GM19455 (cell line): ENCODE measurements around the gene NLRP8.
"Not testable (repeated sequence)": the region's sequence is repeated elsewhere in the genome, so short reads cannot be mapped to it uniquely, and the experiment has no call there.

Source experiments
- ATAC-seq: cut with Tn5 transposase; IDR thresholded peaks from one replicate; pipeline ENCODE4 v1.9.1; 2021; ENCODE audit not compliant: unreplicated experiment

Gene NLRP8

GRCh38 chr19:55947532-55947931 lies at the start of gene NLRP8:
TSS of gene NLRP8 (plus strand) at chr19:55947832.
- no peak for ATAC-seq

- no peak for ATAC-seq
Observed at GRCh38 chr19:55898911-55899310, 48.7 kb upstream of the NLRP8 start.

- ATAC-seq = no peak
Observed at GRCh38 chr19:55901369-55902079, 46.1 kb upstream of the NLRP8 start.

- ATAC-seq = no peak
Observed at GRCh38 chr19:55902080-55902751, 45.4 kb upstream of the NLRP8 start.

GRCh38 chr19:55907286-55907685 lies 40.3 kb upstream of the NLRP8 start:
- ATAC-seq = no peak

- no peak for ATAC-seq
Observed at GRCh38 chr19:55907746-55908145, 39.9 kb upstream of the NLRP8 start.

- ATAC-seq = no peak
Observed at GRCh38 chr19:55909801-55910200, 37.8 kb upstream of the NLRP8 start.

GRCh38 chr19:55912916-55913315 lies 34.7 kb upstream of the NLRP8 start:
- ATAC-seq = no peak

- ATAC-seq = no peak
Observed at GRCh38 chr19:55913643-55914268, 33.9 kb upstream of the NLRP8 start.

GRCh38 chr19:55923556-55923955 lies 24.1 kb upstream of the NLRP8 start:
- no peak for ATAC-seq

- ATAC-seq = no peak
Observed at GRCh38 chr19:55927991-55928390, 19.6 kb upstream of the NLRP8 start.

GRCh38 chr19:55929258-55929657 lies 18.4 kb upstream of the NLRP8 start:
- not testable (repeated sequence) for ATAC-seq

- ATAC-seq = no peak
Observed at GRCh38 chr19:55930996-55931515, 16.6 kb upstream of the NLRP8 start.

- ATAC-seq = no peak
Observed at GRCh38 chr19:55931936-55932386, 15.7 kb upstream of the NLRP8 start, which contains the start of gene NLRP13. TSS of gene NLRP13 (minus strand) at chr19:55932336. CDS start at chr19:55932311, 25 bp downstream.

GRCh38 chr19:55935206-55935605 lies 12.4 kb upstream of the NLRP8 start:
- no peak for ATAC-seq

- no peak for ATAC-seq
Observed at GRCh38 chr19:55939206-55939605, 8.4 kb upstream of the NLRP8 start.

- ATAC-seq = no peak
Observed at GRCh38 chr19:55940306-55940705, 7.3 kb upstream of the NLRP8 start.

GRCh38 chr19:55950566-55950965 lies 2.9 kb downstream of the NLRP8 start:
- ATAC-seq = not testable (repeated sequence)

- no peak for ATAC-seq
Observed at GRCh38 chr19:55956431-55956830, 8.8 kb downstream of the NLRP8 start.

GRCh38 chr19:55958356-55958755 lies 10.7 kb downstream of the NLRP8 start:
- ATAC-seq = no peak

- no peak for ATAC-seq
Observed at GRCh38 chr19:55959996-55960675, 12.5 kb downstream of the NLRP8 start.
